Heart right ventricle (tissue), 16 donors: Measurements from ENCODE around the gene SLC22A2. TPM values are rescaled to one million over a fixed set of nuclear protein-coding genes. Genes with fewer than 3 reads are reported as not detected.

Experiments
- ATAC-seq, 8 donors: fragments of 200-7000 bp; cut with Tn5 transposase; one replicate each; pipeline ENCODE4 v1.9.1; 2020; ENCODE audit warnings: mild to moderate bottlenecking in 8 of 8, moderate library complexity in 8 of 8, moderate number of reproducible peaks in 1 of 8
- DNase-seq, 2 donors: peaks; one replicate each; pipeline ENCODE4 v3.0.0-alpha.2; 2020
- H3K27ac ChIP-seq, 10 donors: fragments of 200-600 bp; sonication (generic) in 2 of 10; one replicate each; pipeline versions ENCODE4 v1.5.0 to v1.8.0; 2020 to 2022; ENCODE audit warnings: mild to moderate bottlenecking in 3 of 10
- H3K27me3 ChIP-seq, 7 donors: fragments of 200-600 bp; one replicate each; pipeline ENCODE4 v1.8.0; 2021 to 2022; ENCODE audit warnings: mild to moderate bottlenecking in 2 of 7
- H3K36me3 ChIP-seq, 9 donors: fragments of 200-600 bp; sonication (generic) in 1 of 9; one replicate each; pipeline versions ENCODE4 v1.5.0 to v1.8.0; 2020 to 2022; ENCODE audit warnings: mild to moderate bottlenecking in 2 of 9
- H3K4me1 ChIP-seq, 9 donors: fragments of 200-600 bp; sonication (generic) in 1 of 9; one replicate each; pipeline versions ENCODE4 v1.5.0 to v1.8.0; 2020 to 2022; ENCODE audit warnings: mild to moderate bottlenecking in 4 of 9
- H3K4me3 ChIP-seq, 10 donors: fragments of 200-600 bp; sonication (generic) in 2 of 10; one replicate each; pipeline versions ENCODE4 v1.5.0 to v1.8.0; 2020 to 2022; ENCODE audit warnings: mild to moderate bottlenecking in 7 of 10, moderate library complexity in 2 of 10
- H3K9me3 ChIP-seq, 11 donors: fragments of 200-600 bp in 10 of 11; sonication (generic) in 2 of 11; one replicate each; pipeline versions ENCODE4 v1.5.0 to v1.8.0; 2013 to 2022; ENCODE audit warnings: mild to moderate bottlenecking in 2 of 11, control low read depth in 1 of 11, moderate library complexity in 1 of 11
- WGBS, 2 donors: extraction: QIAGEN DNeasy Blood & Tissue Kit; methylation state at CpG; one replicate each; pipeline ENCODE4 v1.1.7; 2013; ENCODE audit warnings: inconsistent platforms in 1 of 2; 5-methylcytosine and 5-hydroxymethylcytosine counted together
- intact Hi-C, 10 donors: fragments of 100-400 bp; cut with DNase I; formaldehyde crosslinking; loops; one replicate each; pipeline versions ENCODE4 v1.11.1 to v1.14.2; 2022
- polyA plus RNA-seq, 2 donors: library from polyadenylated mRNA; stranded (reverse); fragments of 200-250 nt; gene quantifications; one replicate each; pipeline ENCODE4 v1.2.3, GENCODE V29; 2013
- total RNA-seq, 10 donors: library from RNA; stranded (reverse); fragmentation: NEBNext Ultra II Directional in 3 of 10; extraction: Animal tissue kit (Norgen Biotek cat#: 25700) in 3 of 10; gene quantifications; one replicate each; pipeline versions ENCODE4 v1.2.1 to v1.2.4, GENCODE V29; 2021 to 2023
- TF ChIP-seq, protein P1 (sequence below), 9 donors: fragments of 200-600 bp; sonication (generic) in 2 of 9; IDR thresholded peaks; one replicate each; pipeline versions ENCODE4 v1.5.0 to v1.8.0; 2021 to 2022; ENCODE audit warnings: antibody characterized with exemption in 9 of 9, mild to moderate bottlenecking in 5 of 9, moderate library complexity in 1 of 9
- donor health status: Arrhythmogenic right ventricular cardiomyopathy.
- donor health status: ischemic (EF 13 %, LVEDD 7.1; RV severe dilation, severe dysfunction).
- donor health status: healthy with polysubstance abuse.
- donor health status: DM: no; HTN: yes; CAD: no.
- donor health status: DM: no; HTN: no; CAD: no.
- donor health status: ischemic (EF 25% LVEDD 6.9; RV normal size, moderate dysfunction).
- donor health status: ischemic (EF 25% LVEDD 5.7; RV mildly dilated, moderate dysfunction).
- donor health status: healthy.
- donor health status: DM: yes; HTN: yes; CAD: no.
- donor health status: Ischemic cardiomyopathy.
- donor health status: ischemic (EF 35%, LVEDD 5.7; RV mildly dilated, moderate dysfunction).
- donor health status: nonischemic (EF 11% LVEDD 7.7; RV severe dilation, severe dysfunction).
- donor health status: DM: yes; HTN: yes; CAD: no.
- donor health status: PGD.
- donor health status: ischemic (EF 29% LVEDD 5.4; RV normal size, mild dysfunction).
- donor health status: nonischemic (EF 23%, LVEDD 6.1; RV moderate dilation, normal function).

The SLC22A2 gene
- total and polyA plus RNA-seq, 12 donors: not detected

DNA sequence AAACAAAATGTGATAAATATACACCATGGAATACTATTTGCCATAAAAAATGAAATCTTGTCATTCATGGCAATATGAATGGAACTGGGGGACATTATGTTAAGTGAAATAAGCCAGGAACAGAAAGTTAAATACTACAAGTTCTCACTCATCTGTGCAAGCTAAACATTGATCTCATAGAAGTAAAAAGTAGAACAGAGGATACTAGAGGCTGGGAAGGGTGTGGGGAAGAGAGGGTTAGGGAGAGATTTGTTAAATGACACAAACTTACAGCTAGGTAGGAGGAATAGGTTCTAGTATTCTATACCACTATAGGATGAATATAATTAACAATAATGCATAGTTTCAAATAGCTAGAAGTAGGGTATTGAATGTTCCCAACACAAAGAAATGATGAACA, 61.0 kb downstream of the SLC22A2 start:
- Histone ChIP-seq H3K4me3 (no peak overlapping the region), H3K27me3 (peaks cover 0 to 4% (median 0%) of the 10 kb centered on the region in 7 donors), H3K27ac (no peak overlapping the region), H3K9me3 (peaks cover 0 to 52% (median 30%) of the 10 kb centered on the region in 11 donors), H3K36me3 (no peaks in the 10 kb centered on the region), H3K4me1 (no peaks in the 10 kb centered on the region)
- DNase-seq (no peak), ATAC-seq (no peak)
- TF ChIP-seq, protein P1, sequence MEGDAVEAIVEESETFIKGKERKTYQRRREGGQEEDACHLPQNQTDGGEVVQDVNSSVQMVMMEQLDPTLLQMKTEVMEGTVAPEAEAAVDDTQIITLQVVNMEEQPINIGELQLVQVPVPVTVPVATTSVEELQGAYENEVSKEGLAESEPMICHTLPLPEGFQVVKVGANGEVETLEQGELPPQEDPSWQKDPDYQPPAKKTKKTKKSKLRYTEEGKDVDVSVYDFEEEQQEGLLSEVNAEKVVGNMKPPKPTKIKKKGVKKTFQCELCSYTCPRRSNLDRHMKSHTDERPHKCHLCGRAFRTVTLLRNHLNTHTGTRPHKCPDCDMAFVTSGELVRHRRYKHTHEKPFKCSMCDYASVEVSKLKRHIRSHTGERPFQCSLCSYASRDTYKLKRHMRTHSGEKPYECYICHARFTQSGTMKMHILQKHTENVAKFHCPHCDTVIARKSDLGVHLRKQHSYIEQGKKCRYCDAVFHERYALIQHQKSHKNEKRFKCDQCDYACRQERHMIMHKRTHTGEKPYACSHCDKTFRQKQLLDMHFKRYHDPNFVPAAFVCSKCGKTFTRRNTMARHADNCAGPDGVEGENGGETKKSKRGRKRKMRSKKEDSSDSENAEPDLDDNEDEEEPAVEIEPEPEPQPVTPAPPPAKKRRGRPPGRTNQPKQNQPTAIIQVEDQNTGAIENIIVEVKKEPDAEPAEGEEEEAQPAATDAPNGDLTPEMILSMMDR (IDR thresholded peaks at IDR 0.05): no peak
- intact Hi-C loops: no loop called here

DNA sequence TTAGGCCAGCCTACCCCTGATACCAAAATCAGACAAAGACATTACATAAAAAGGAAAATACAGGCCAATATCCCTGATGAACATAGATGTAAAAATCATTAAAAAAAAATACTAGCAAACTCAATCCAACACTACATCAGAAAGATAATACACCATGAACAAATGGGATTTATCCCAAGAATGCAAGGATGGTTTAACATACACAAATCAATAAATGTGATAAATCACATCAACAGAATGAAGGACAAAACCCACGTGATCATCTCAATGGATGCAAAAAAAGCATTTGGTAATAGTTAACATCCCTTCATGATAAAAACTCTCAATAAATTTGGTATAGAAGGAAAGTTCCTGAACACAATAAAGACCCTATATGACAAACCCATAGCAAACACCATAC, 63.8 kb downstream of the SLC22A2 start:
- H3K27me3 ChIP-seq: no peaks in the 10 kb centered on the region
- whole genome bisulfite sequencing, 2 donors: 64 to 67% methylated on average over 1 of the region's 1 CpG
- peaks cover 0 to 65% (median 41%) of the 10 kb centered on the region in 11 donors for H3K9me3 ChIP-seq
- ATAC-seq: no peak
- intact Hi-C loops: no loop called here
- H3K36me3 ChIP-seq: no peaks in the 10 kb centered on the region
- no peaks in the 10 kb centered on the region for H3K4me1 ChIP-seq
- no peak for DNase-seq
- no peak overlapping the region for H3K4me3 ChIP-seq
- TF ChIP-seq, protein P1 (IDR thresholded peaks at IDR 0.05): no peak
- no peak overlapping the region for H3K27ac ChIP-seq

DNA sequence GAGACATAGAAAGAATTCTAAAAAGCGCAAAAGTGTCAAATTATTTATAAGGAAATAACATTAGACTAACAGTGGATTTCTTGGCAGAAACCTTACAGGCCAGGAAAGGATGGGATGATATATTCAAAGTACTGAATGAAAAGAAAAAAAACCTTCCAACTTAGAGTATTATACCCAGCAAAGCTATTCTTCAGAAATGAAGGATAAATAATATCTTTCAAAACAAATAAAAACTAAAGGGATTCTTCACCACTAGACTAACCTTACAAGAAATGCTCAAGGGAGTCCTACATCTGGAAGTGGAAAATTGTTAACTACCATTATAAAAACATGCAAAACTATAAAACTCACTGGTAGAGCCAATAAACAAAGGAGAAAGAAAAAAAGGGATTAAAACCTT, 65.8 kb downstream of the SLC22A2 start:
- DNase-seq (no peak), ATAC-seq (no peak)
- H3K36me3 ChIP-seq: no peaks in the 10 kb centered on the region
- 91 to 98% methylated on average over 1 of the region's 1 CpG for WGBS, 2 donors
- H3K4me1 ChIP-seq: no peaks in the 10 kb centered on the region
- intact Hi-C loops: no loop called here
- H3K27ac ChIP-seq: no peak overlapping the region
- H3K4me3 ChIP-seq: no peak overlapping the region
- H3K27me3 ChIP-seq: no peaks in the 10 kb centered on the region
- H3K9me3 ChIP-seq: peaks cover 0 to 62% (median 41%) of the 10 kb centered on the region in 11 donors
- TF ChIP-seq, protein P1 (IDR thresholded peaks at IDR 0.05): no peak

DNA sequence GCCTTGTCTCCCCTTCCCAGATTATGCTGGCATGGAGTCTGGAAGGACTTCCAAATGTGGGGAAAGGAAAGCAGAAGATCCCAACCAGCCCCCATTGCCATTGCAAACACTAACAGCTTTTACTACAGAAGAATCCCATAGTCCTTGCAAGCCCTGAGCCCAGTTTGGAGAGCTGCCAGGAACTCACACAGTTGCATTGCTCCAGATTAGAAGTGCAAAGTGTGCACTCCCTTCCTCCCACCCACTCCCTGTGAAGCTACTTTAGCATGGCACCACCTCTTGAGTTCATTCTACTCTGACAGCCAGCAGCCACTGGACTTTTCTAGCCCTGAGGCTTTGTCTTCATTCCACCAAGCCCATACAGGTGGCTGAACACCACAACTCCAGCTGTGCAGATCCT, 67.6 kb downstream of the SLC22A2 start:
- Histone ChIP-seq H3K9me3 (peaks cover 0 to 46% (median 39%) of the 10 kb centered on the region in 11 donors), H3K27ac (no peak overlapping the region), H3K4me1 (no peaks in the 10 kb centered on the region), H3K4me3 (no peak overlapping the region), H3K36me3 (no peaks in the 10 kb centered on the region), H3K27me3 (no peaks in the 10 kb centered on the region)
- TF ChIP-seq, protein P1 (IDR thresholded peaks at IDR 0.05): no peak
- DNase-seq: no peak
- intact Hi-C loops: no loop called here
- ATAC-seq: no peak

DNA sequence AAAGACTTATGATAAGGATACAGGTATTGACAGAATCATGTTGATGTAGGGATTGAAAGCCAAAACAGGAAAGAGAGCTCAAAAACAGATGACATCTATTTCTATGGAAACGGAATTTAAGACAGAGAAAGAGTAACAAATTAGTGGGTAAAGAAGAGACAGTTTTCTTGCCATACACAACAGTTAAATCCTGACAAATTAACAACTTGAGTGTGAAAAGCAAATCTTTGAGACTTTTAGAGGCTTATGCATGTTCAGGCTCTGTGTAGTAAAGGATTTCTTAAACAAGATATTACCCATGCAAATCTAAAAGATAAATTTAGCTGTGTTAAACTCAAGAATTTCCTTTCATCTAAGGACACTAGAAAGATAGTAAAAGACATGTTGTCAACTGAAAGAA, 68.5 kb downstream of the SLC22A2 start:
- Histone ChIP-seq H3K36me3 (no peaks in the 10 kb centered on the region), H3K27ac (no peak overlapping the region), H3K9me3 (peaks cover 0 to 41% (median 30%) of the 10 kb centered on the region in 11 donors), H3K4me1 (no peaks in the 10 kb centered on the region), H3K27me3 (no peaks in the 10 kb centered on the region), H3K4me3 (no peak overlapping the region)
- intact Hi-C loops: no loop called here
- TF ChIP-seq, protein P1 (IDR thresholded peaks at IDR 0.05): no peak
- WGBS, 2 donors: 72 to 85% methylated on average over 1 of the region's 1 CpG
- no peak for DNase-seq
- ATAC-seq: no peak
